ENCODE results near the gene KCNJ8. TPM values are rescaled to one million over a fixed set of nuclear protein-coding genes. Genes with fewer than 3 reads are reported as not detected.
"Not testable (repeated sequence)": the region's sequence is repeated elsewhere in the genome, so short reads cannot be mapped to it uniquely, and the experiment has no call there.

The KCNJ8 gene
- 38.0 TPM for total RNA-seq
- long read RNA-seq, transcript KCNJ8-201 (3 exons, 2,389 nt): major isoform, 34 of 42 reads
- long read RNA-seq, partial matches to known transcripts: 3 of 42 reads
- long read RNA-seq, other reads (novel, unspliced or antisense): 5 of 42 reads

DNA sequence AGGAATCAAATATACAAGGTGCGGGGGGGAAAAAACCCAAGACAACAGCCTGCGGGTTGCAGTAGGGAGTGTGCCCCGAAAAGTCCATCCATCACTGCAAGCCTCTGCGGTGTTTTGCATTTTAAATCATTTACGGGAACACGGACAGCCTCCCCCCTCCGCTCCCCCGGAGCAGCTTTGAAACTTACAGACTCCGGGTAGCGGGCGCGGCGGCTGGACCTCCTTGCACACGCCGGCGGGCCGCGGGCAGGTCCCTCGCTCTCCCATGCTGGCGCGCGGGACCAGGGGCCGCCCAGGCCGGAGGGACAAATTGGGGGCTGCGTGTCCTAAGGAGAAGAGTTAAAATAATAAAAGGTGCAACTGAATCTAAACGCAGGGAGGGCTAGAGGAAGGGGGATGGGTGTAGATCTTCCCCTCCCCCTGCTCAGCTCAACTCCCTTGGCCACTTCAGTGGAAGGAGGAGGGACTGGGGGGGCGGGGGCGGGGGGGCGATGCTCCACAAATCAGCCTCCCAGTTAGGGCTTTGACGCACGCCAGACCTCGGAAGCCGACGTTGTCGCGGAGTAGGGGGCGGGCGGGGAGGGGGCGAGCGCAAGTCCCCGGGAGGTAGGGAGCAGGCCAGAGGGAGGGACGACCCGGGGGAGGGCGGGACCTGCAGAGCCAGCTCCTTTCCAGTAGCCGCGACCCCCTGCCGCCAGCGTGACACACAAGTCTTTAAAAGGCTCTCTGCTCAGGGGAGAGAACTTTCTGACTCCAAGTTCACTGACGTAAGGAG, at the start of gene KCNJ8:
Gene KCNJ8 (minus strand): TSS at position 349 of the 775 bp plus-strand sequence. CDS start 1,090 bp downstream, outside the sequence.
- peak; percentile 90 for DNase-seq (ENCODE audit: low spot score)
- intact Hi-C loops (cut with DNase I): loop anchor here (2.0 to 5.0 kb wide), 4 partner anchors 58 to 166 kb away; partner anchors contain the start of gene ABCC9

DNA sequence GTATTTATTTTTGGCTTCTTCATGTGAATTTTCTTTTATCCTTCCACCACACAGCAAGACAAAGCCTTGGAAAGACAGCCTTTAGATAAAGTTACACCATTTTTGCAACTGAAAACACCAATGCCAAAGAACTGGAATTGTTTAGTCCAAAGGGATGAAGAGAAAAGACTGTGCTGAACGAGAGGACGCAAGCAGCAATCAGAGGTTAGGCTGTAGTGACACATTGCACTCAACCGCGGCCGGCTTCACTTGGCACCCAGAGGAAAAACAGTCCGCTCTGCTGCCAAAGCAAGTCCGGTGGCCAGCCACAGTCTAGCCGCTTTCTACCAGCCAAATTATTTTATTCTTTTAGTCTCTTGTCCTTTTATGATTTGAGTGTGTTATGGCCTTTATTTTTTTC, 49.1 kb upstream of the KCNJ8 start:
- intact Hi-C loops (cut with DNase I): loop anchor here (5.0 kb wide), 1 partner anchor 119 kb away; the partner anchor contains the start of gene ABCC9
- DNase-seq (ENCODE audit: low spot score): peak; percentile 75

DNA sequence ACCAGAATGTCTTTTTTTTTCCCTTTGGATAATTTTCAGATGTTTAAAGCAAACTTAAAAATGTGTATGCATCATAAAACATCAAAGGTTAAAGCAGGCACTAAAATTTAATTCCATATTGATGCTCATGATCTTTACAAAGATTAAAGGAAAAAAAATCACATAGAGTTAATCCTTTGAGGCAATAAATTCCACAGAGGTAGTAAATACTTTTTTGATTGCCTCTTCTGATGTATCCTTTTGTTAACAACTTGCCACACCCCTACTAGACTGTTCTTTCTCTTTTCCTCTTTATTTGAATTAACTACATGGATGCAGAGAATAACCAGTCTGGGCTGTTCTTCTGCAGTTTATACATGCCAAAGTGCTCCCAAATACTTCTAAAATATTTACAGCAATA, 45.2 kb upstream of the KCNJ8 start:
- DNase-seq (ENCODE audit: low spot score): no peak
- intact Hi-C loops (cut with DNase I): loop anchor here (5.0 kb wide), 1 partner anchor 123 kb away; the partner anchor contains the start of gene ABCC9

DNA sequence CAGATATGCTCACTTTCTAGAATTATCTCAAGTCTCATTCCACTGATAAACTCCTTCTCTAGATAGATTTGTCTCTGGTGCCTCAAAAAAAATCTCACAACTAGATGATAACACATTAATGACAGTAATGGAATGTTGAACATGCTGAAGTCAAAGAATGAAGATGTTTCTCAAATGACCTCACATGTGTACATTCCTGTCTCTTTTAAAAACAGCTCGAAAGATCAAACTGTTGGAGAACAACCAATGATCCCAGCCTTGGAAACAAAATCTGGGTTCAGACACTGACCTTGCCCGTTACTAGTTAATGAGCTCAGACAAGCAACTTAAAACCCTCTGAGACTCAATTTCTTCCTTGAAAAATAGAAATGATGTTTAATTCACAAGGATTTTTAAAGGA, 44.7 kb upstream of the KCNJ8 start:
- intact Hi-C loops (cut with DNase I): no loop called here

DNA sequence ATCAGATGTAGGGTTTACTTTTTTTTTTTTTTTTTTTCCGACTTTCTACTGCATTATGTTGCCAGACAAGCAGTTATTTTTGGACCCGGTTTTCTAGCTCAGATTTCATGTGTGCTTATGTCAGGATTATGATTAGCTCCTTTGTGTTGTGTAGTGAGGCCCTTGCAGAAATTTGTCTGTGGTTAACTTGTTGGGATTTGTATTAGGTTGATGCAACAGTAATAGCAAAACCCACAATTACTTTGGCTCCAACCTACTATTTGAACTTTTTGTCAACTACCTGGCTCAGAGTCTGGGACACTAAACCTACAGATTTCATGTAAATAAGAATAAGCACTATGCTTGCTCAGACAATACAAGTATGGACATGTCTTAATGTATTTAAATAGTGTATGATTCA, 44.1 kb upstream of the KCNJ8 start:
- intact Hi-C loops (cut with DNase I): no loop called here
- no peak for DNase-seq (ENCODE audit: low spot score)

More for the DNA sequence above, 44.7 kb upstream of the KCNJ8 start:
- DNase-seq (ENCODE audit: low spot score): no peak

DNA sequence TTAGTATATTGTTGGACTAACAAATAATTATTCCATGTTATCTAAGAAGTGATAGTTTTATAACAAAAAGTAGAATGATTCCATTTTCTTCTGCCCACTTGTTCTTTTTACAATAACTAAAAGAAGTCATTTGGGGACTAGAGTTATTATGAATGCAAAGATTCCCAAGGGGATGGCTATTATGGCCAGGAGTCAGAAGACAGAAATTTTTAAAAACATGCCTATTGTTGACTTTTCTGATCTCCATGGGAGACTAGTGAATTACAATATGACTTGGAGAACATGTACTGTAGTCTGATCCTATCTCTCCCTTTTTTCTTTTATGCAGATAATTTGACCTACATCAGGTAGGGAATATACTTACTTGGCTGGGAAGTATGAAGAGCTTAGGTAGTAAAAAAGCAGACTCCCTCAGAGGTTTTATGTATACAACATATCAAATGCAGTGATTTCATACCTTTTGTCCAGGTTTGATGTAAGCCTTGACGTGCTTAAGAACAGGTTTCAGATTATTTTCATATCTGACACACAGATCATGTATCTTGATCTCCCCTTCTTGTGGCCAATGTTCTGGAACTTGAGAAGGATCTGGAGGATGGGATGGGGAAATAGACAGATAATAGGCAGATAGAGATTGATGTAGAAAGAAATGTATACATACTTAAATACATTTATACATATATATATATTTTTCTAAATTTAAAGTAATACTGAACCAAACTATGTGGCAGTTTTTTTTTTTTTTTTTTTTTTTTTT, 41.0 kb upstream of the KCNJ8 start:
- intact Hi-C loops (cut with DNase I): no loop called here
- no peak for DNase-seq (ENCODE audit: low spot score)

DNA sequence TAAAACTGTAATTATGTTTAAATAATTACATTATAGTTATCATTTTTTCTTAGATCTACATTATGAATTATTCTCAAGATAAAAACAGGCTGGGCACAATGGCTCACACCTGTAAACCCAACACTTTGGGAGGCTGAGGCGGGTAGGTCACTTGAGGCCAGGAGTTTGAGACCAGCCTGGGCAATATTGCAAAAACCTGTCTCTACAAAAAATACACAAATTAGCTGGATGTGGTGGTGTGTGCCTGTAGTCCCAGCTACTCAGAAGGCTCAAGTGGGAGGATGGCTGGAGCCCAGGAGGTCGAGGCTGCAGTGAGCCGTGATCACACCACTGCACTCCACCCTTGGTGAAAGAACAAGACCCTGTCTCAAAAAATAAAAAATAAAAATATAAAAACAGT, 40.3 kb upstream of the KCNJ8 start:
- intact Hi-C loops (cut with DNase I): no loop called here
- DNase-seq (ENCODE audit: low spot score): no peak

DNA sequence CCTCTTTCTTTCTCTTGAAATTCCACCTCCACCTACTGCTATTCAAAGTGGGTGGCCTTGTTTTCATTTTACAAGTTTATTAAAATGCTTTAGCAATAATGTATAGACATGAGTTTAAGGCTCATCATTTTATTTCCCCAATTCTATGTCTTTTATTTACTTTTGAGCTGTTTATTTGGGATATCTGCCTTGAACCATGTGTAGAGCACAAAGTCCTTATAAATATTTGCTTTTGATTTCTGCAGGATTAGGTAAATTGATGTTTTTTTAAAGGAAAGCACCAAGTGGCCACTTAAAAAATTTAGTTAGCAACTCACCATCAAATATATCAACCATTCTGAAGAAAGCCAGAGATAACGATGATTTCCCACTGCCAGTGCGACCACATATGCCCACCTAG, 39.8 kb upstream of the KCNJ8 start:
- intact Hi-C loops (cut with DNase I): no loop called here
- no peak for DNase-seq (ENCODE audit: low spot score)

DNA sequence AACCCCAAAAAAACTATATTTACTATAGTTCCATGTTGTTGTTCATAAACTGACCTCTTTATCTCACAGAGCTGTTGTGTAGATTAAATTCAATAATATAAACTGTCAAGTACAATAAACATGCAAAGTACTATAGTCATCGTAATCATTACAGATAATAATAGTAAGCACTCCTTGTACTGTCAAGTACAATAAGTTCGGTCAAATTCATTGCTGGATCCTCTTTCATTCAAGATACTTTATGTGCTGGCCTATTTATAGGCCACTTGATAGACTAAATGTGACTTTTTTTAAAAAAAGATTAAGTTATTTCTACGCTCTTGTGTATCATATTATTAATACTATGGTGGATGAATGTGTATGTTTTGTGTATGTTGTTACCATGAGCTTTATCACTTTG, 39.2 kb upstream of the KCNJ8 start:
- intact Hi-C loops (cut with DNase I): no loop called here
- no peak for DNase-seq (ENCODE audit: low spot score)

DNA sequence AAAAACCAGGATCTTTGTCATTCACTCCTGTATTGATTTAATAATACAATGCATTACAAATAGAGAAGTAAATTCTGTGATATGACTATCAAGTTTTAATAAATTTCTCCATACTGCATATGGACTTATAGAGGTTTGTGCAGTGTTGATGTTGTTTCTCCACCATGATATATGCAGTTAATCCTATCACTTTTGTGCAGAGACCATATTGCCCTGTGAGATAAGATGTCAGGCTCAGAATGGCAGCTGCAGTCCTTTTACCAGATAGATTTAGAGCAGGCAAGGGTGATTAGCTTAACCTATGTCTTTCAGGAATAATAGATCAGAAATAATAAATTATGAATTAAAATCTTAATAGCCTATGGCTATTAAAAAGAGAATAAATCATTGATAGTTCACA, 38.6 kb upstream of the KCNJ8 start:
- no peak for DNase-seq (ENCODE audit: low spot score)
- intact Hi-C loops (cut with DNase I): no loop called here

DNA sequence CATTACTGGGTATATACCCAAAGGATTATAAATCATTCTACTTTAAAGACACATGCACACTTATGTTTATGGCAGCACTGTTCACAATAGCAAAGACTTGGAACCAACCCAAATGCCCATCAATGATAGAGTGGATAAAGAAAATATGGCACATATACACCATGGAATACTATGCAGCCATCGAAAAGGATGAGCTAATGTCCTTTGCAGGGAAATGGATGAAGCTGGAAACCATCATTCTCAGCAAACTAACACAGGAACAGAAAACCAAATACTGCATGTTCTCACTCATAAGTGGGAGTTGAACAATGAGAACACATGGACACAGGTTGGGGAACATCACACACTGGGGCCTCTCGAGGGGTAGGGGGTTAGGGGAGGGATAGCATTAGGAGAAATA, 37.8 kb upstream of the KCNJ8 start:
- intact Hi-C loops (cut with DNase I); DNase-seq (ENCODE audit: low spot score): not testable (repeated sequence)

DNA sequence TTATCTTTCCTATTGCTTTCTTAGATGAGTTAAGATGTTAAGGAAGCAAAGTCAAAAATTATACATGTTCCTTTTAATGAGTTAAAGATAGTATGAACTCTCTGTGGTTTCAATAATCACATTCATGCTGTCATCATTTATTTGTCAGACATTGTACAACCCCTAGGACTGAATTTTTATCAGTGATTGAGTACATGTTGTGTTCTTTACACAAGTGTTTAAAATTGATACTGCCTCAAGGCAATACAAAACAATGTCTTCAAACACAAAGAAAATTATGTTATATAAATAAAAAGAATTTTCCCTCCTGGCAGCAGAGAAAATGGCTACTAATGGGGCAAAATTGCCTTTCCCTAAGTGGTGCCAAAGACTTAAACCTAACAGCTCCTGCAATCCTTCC, 34.6 kb upstream of the KCNJ8 start:
- intact Hi-C loops (cut with DNase I): no loop called here

DNA sequence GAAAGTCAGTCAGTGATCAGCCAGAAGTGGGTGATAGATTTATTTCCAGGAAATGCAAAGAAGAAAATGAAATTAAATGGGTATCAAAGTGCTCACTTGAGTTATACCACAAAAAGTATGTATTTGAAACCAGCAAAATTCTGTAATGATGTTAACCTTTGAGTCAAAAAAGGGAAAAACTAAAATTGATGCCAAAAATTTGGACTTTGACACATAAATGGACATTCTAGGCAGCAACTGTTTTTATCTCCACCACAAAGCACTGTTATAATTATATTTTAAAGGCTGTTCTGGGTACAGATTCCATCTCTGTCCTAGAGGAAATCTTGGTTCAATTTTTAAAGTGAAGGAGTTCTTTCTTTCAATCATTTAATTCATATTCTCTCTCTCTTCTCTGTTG, 31.7 kb upstream of the KCNJ8 start:
- intact Hi-C loops (cut with DNase I): no loop called here
- no peak for DNase-seq (ENCODE audit: low spot score)

More for the DNA sequence above, 34.6 kb upstream of the KCNJ8 start:
- no peak for DNase-seq (ENCODE audit: low spot score)

DNA sequence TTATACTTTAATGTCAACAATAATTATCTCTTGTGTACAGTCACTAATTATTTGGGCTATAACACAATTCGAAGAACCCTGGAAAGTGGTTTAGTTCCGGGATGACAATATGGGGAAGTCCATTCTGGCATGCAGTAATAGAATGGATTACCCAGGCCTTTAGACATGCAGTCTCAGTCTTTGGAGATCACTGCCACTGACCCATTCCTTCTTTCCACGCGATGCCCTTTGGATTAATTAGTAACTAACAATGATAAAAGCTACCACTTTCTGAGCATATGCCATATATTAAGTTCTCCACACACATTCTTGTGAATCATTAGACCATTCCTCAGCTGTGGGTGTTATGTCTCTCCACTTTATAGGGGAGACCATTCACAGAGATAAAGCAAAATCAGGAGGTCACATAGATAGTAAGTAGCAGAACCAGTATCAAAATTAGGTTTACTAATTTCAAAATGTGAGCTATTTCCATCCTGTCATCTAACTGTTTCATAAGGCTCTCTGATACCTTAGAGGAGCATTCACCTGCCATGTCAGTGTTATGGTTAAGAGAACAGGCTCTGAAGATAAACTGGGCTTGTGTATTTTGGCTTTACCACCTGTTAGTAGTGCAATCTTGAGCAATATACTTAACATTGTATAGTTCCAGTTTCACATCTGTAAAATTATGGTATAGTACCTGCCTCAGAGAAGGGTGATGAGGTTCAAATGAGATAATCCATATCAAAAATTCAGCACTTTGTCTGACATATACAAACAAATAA, 27.2 kb upstream of the KCNJ8 start:
- DNase-seq (ENCODE audit: low spot score): no peak
- intact Hi-C loops (cut with DNase I): no loop called here

DNA sequence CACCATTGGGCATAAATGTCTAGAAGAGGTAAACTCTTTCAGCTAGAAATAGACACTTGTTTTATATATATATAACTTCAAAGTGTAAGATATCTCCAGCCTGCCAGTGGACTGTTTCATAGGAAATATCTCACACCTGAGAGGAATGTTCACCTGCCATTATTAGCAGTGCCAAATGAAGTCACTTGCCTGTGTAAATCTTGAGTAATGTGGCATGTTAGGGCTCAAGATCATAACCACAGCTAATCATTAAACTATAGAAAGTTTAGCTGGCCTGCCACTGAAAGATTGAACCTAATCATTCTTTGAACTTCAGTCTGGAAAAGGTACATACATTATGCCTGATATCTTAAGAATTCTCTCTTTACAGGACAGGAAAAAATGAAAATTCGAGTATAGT, 25.5 kb upstream of the KCNJ8 start:
- intact Hi-C loops (cut with DNase I): no loop called here
- DNase-seq (ENCODE audit: low spot score): no peak

DNA sequence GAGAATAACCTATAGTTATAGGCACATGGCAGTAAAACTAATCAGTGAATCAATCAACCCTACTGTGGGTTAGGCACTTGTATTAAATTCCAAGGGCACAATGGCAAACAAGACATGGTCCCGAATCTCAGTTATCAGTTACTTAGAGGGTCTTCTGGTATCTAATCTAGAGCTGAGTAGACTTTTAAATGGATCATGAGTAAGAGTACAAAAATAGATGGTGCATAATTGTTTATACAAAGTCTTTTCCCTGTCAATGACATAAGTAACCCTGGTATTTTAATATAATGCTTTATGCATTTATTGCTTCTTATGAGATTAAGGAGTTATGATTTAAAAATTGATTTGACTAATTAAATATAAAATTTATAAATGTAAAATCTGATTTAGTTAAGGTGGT, 23.0 kb upstream of the KCNJ8 start:
- intact Hi-C loops (cut with DNase I): no loop called here
- DNase-seq (ENCODE audit: low spot score): no peak

DNA sequence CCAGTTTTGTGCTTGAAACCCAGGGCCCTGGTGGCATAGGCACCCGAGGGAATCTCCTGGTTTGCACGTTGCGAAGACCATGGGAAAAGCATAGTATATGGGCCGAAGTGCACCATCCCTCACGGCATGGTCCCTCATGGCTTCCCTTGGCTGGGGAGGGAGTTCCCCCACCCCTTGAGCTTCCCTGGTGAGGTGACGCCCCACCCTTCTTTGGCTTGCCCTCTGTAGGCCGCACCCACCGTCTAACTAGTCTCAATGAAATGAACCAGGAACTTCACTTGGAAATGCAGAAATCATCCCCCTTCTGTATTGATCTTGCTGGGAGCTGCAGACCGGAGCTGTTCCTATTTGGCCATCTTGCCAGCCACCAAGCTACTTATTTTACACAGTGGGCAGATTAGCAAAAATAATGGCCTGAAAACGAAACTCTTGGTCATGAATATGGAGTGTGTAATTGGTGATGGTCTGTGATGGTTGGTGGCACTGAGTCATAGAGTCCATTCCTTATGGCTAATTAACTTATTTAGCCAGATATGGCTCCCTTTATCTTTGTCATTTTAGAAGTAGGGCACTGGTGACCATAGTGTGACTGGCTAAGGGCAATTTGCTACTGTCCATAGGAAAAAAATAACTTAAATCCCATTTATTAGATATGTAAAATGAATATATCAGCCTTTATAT, 21.3 kb upstream of the KCNJ8 start:
- DNase-seq (ENCODE audit: low spot score): no peak
- intact Hi-C loops (cut with DNase I): no loop called here

DNA sequence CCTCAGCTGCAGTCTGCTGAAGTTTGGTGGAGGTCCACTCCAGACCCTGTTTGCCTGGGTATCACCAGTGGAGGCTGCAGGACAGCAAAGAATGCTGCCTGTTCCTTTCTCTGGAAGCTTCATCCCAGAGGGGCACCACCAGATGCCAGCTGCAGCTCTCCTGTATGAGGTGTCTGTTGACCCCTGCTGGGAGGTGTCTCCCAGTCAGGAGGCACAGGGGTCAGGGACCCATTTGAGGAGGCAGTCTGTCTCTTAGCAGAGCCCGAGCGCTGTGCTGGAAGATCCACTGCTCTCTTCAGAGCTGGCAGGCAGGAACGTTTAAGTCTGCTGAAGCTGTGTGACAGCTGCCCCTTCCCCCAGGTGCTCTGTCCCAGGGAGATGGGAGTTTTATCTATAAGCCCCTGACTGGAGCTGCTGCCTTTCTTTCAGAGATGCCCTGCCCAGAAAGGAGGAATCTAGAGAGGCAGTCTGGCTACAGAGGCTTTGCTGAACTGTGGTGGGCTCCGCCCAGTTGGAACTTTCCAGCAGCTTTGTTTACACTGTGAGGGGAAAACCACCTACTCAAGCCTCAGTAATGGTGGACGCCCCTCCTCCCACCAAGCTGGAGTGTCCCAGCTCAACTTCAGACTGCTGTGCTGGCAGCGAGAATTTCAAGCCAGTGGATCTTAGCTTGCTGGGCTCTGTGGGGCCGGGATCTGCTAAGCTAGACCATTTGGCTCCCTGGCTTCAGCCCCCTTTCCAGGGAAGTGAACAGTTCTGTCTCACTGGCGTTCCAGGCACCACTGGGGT, 20.5 kb upstream of the KCNJ8 start:
- DNase-seq (ENCODE audit: low spot score): not testable (repeated sequence)

More for the DNA sequence above, 20.5 kb upstream of the KCNJ8 start:
- intact Hi-C loops (cut with DNase I): not testable (repeated sequence)
